ENCODE results near the gene LHX4. TPM values are rescaled to one million over a fixed set of nuclear protein-coding genes. Genes with fewer than 3 reads are reported as not detected.

The LHX4 gene
- total and polyA plus RNA-seq, 2 of the 13 experiments (the other 11 are each of a cell fraction or from before 2014, with no cell fraction given) = 0.03 to 0.07 TPM

- Histone ChIP-seq H3K79me2 (ENCODE audit: insufficient read depth, low read length) (no peaks in the 10 kb centered on the region), H3K4me2 (ENCODE audit: low read depth, low read length) (no peak overlapping the region), H3K27ac (ENCODE audit: extremely low read length, insufficient read depth, low read length) (no peak overlapping the region), H2AFZ (ENCODE audit: low read length) (no peak overlapping the region), H3K27me3 (ENCODE audit: control insufficient read depth in 1 of 2, insufficient read depth in 2 of 2, low read length in 2 of 2) (peaks cover 0 to 8% of the 10 kb centered on the region in 2 experiments; a peak in 2 of 5 replicates), H3K4me1 (ENCODE audit: insufficient read depth, low read length) (no peaks in the 10 kb centered on the region), H4K20me1 (ENCODE audit: insufficient read depth, low read length) (no peaks in the 10 kb centered on the region), H3K9ac (ENCODE audit: insufficient read depth, low read depth, low read length) (no peak overlapping the region), H3K4me3 (replicated peaks in 1 of 3; ENCODE audit: insufficient read depth in 1 of 3, low read depth in 2 of 3, low read length in 3 of 3) (no peak overlapping the region), H3K9me3 (ENCODE audit: low read length) (no peaks in the 10 kb centered on the region), H3K36me3 (replicated peaks in 1 of 2; ENCODE audit: control insufficient read depth in 1 of 2, insufficient read depth in 2 of 2, low read length in 2 of 2) (no peaks in the 10 kb centered on the region)
- FAIRE-seq (no peak), ATAC-seq (no peak), DNase-seq (ENCODE audit: low spot score) (no peak)
- WGBS (ENCODE audit: low lambda C conversion rate) = 17% methylated on average over 4 of the region's 4 CpGs
- CTCF ChIA-PET (ENCODE audit: low intra/inter-chr PET ratio, low total read pairs) = no interaction called here
- POLR2A ChIA-PET = no interaction called here
- TF ChIP-seq SMAD1 (CRISPR knock-in tag; IDR thresholded peaks at IDR 0.05; ENCODE audit: borderline replicate concordance, low read depth) (no peak), GATAD2A (CRISPR knock-in tag; IDR thresholded peaks at IDR 0.05) (no peak), PHF20 (CRISPR knock-in tag; IDR thresholded peaks at IDR 0.05) (no peak), ZNF224 (CRISPR knock-in tag; IDR thresholded peaks at IDR 0.05) (no peak), MYNN (CRISPR knock-in tag; IDR thresholded peaks at IDR 0.05; ENCODE audit: low read depth) (no peak), ZFP90 (CRISPR knock-in tag; IDR thresholded peaks at IDR 0.05; ENCODE audit: borderline replicate concordance) (no peak), RARG (CRISPR knock-in tag; IDR thresholded peaks at IDR 0.05; ENCODE audit: low read depth) (no peak), ZNF335 (CRISPR knock-in tag; IDR thresholded peaks at IDR 0.05) (no peak), ZNF280D (CRISPR knock-in tag; IDR thresholded peaks at IDR 0.05) (no peak), ZNF543 (CRISPR knock-in tag; IDR thresholded peaks at IDR 0.05) (no peak), ZNF883 (CRISPR knock-in tag; IDR thresholded peaks at IDR 0.05; ENCODE audit: not compliant biosample characterization) (no peak), ZBTB21 (CRISPR knock-in tag; IDR thresholded peaks at IDR 0.05) (no peak), ZNF12 (CRISPR knock-in tag; IDR thresholded peaks at IDR 0.05) (no peak), TARDBP (CRISPR knock-in tag; IDR thresholded peaks at IDR 0.05) (no peak), ZNF724P (CRISPR knock-in tag; IDR thresholded peaks at IDR 0.05; ENCODE audit: borderline replicate concordance) (no peak), NBN (conservative IDR thresholded peaks at IDR 0.05) (no peak), ZMAT5 (CRISPR knock-in tag; IDR thresholded peaks at IDR 0.05; ENCODE audit: borderline replicate concordance, low read depth) (no peak)
- TF ChIP-seq, protein P1, sequence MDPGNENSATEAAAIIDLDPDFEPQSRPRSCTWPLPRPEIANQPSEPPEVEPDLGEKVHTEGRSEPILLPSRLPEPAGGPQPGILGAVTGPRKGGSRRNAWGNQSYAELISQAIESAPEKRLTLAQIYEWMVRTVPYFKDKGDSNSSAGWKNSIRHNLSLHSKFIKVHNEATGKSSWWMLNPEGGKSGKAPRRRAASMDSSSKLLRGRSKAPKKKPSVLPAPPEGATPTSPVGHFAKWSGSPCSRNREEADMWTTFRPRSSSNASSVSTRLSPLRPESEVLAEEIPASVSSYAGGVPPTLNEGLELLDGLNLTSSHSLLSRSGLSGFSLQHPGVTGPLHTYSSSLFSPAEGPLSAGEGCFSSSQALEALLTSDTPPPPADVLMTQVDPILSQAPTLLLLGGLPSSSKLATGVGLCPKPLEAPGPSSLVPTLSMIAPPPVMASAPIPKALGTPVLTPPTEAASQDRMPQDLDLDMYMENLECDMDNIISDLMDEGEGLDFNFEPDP (CRISPR knock-in tag; conservative IDR thresholded peaks at IDR 0.05) = no peak
- TF ChIP-seq, protein P2, sequence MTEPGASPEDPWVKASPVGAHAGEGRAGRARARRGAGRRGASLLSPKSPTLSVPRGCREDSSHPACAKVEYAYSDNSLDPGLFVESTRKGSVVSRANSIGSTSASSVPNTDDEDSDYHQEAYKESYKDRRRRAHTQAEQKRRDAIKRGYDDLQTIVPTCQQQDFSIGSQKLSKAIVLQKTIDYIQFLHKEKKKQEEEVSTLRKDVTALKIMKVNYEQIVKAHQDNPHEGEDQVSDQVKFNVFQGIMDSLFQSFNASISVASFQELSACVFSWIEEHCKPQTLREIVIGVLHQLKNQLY (CRISPR knock-in tag; IDR thresholded peaks at IDR 0.05) = no peak
- TF ChIP-seq, protein P3, sequence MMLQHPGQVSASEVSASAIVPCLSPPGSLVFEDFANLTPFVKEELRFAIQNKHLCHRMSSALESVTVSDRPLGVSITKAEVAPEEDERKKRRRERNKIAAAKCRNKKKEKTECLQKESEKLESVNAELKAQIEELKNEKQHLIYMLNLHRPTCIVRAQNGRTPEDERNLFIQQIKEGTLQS (CRISPR knock-in tag; IDR thresholded peaks at IDR 0.05) = no peak
- no TSS peak for BruUV-seq (replicated peaks)
- intact Hi-C loops (cut with micrococcal nuclease; ENCODE audit: unreplicated experiment) (no loop called here), in situ Hi-C loops (cut with HindIII; ENCODE audit: extremely low pct_ligation_motif_present, low pct_unique_long_range_greater_than_20kb) (loop anchor here (5.0 kb wide), 1 partner anchor 49 kb away; no protein-coding TSS in a partner anchor)
These were observed 21.8 kb upstream of the LHX4 start for GRCh38 chr1:180208264-180208663.
